HepG2 (cell line): ENCODE measurements around the gene ATP2A2. TPM values are rescaled to one million over a fixed set of nuclear protein-coding genes. Genes with fewer than 3 reads are reported as not detected.
A peak's percentile ranks its signal among the peaks of the same experiment; 100 is the strongest.

Source experiments
- CBX5 ChIP-seq: sonication (generic); formaldehyde crosslinking; IDR thresholded peaks from 2 replicates; pipeline ENCODE4 v1.4.0; 2020; ENCODE audit warnings: missing genetic modification reagents, borderline replicate concordance
- E2F2 ChIP-seq: sonication (generic); formaldehyde crosslinking; IDR thresholded peaks from 2 replicates; pipeline ENCODE4 v1.4.0; 2020; ENCODE audit warnings: missing genetic modification reagents, borderline replicate concordance
- ELF1 ChIP-seq: sonication (generic); formaldehyde crosslinking; IDR thresholded peaks from 2 replicates; pipeline ENCODE4 v1.4.0; 2020; ENCODE audit warnings: missing genetic modification reagents
- ELF4 ChIP-seq: sonication (generic); formaldehyde crosslinking; IDR thresholded peaks from 2 replicates; pipeline ENCODE4 v1.5.0; 2020; ENCODE audit warnings: missing genetic modification reagents, mild to moderate bottlenecking, moderate library complexity, borderline replicate concordance
- ETV5 ChIP-seq: IDR thresholded peaks from 2 replicates; pipeline ENCODE4 v1.6.1; 2018; ENCODE audit warnings: missing biosample characterization, missing genetic modification reagents, inconsistent platforms, borderline replicate concordance
- EZH2 ChIP-seq: conservative IDR thresholded peaks from 2 replicates; pipeline ENCODE4 v1.6.1; 2012; ENCODE audit warnings: mild to moderate bottlenecking, low read depth, low read length, moderate library complexity
- FOXC1 ChIP-seq: sonication (generic); formaldehyde crosslinking; IDR thresholded peaks from 2 replicates; pipeline ENCODE4 v1.8.0; 2022; ENCODE audit warnings: mild to moderate bottlenecking, missing genetic modification reagents, borderline replicate concordance
- GATAD2A ChIP-seq: IDR thresholded peaks from 2 replicates; pipeline ENCODE4 v1.6.1; 2016
- GTF3A ChIP-seq: sonication (generic); formaldehyde crosslinking; conservative IDR thresholded peaks from 2 replicates; pipeline ENCODE4 v1.4.0; 2020; ENCODE audit warnings: mild to moderate bottlenecking, missing genetic modification reagents
- GZF1 ChIP-seq: sonication (generic); formaldehyde crosslinking; IDR thresholded peaks from 2 replicates; pipeline ENCODE4 v1.5.1; 2020; ENCODE audit warnings: mild to moderate bottlenecking, missing genetic modification reagents
- KDM5B ChIP-seq: sonication (generic); formaldehyde crosslinking; IDR thresholded peaks from 2 replicates; pipeline ENCODE4 v1.4.0; 2020; ENCODE audit warnings: missing genetic modification reagents, mild to moderate bottlenecking, borderline replicate concordance
- MEIS2 ChIP-seq: sonication (generic); formaldehyde crosslinking; IDR thresholded peaks from 2 replicates; pipeline ENCODE4 v1.9.0; 2021; ENCODE audit warnings: mild to moderate bottlenecking, missing genetic modification reagents
- MXI1 ChIP-seq: IDR thresholded peaks from 3 replicates; pipeline ENCODE4 v1.6.1; 2012; ENCODE audit warnings: low read depth, low read length, inconsistent platforms, borderline replicate concordance
- RFX3 ChIP-seq: IDR thresholded peaks from 2 replicates; pipeline ENCODE4 v1.6.1; 2016; ENCODE audit warnings: missing biosample characterization, missing genetic modification reagents
- RXRA ChIP-seq: sonication (generic); formaldehyde crosslinking; IDR thresholded peaks from 2 replicates; pipeline ENCODE4 v1.5.1; 2020; ENCODE audit warnings: missing genetic modification reagents
- SOX5 ChIP-seq: IDR thresholded peaks from 2 replicates; pipeline ENCODE4 v1.6.1; 2016; ENCODE audit warnings: borderline replicate concordance
- ZBTB7A ChIP-seq: sonication (generic); formaldehyde crosslinking; IDR thresholded peaks from 2 replicates; pipeline ENCODE4 v1.8.0; 2022; ENCODE audit warnings: mild to moderate bottlenecking, missing genetic modification reagents
- ZKSCAN1 ChIP-seq: fragments of 150-350 bp; IDR thresholded peaks from 2 replicates; pipeline ENCODE4 v1.6.1; 2014; ENCODE audit warnings: low read length
- ZNF430 ChIP-seq: sonication (generic); formaldehyde crosslinking; IDR thresholded peaks from 2 replicates; pipeline ENCODE4 v1.9.0; 2021; ENCODE audit warnings: mild to moderate bottlenecking, missing genetic modification reagents
- ZNF546 ChIP-seq: sonication (generic); formaldehyde crosslinking; conservative IDR thresholded peaks from 2 replicates; pipeline ENCODE4 v1.8.1; 2023; ENCODE audit warnings: mild to moderate bottlenecking, missing genetic modification reagents
- ZNF761 ChIP-seq: sonication (generic); formaldehyde crosslinking; conservative IDR thresholded peaks from 2 replicates; pipeline ENCODE4 v1.4.0; 2020; ENCODE audit warnings: mild to moderate bottlenecking, missing genetic modification reagents
- ZNF776 ChIP-seq: sonication (generic); formaldehyde crosslinking; IDR thresholded peaks from 2 replicates; pipeline ENCODE4 v1.4.0; 2020; ENCODE audit warnings: mild to moderate bottlenecking, missing genetic modification reagents
- ZNF83 ChIP-seq: sonication (generic); formaldehyde crosslinking; IDR thresholded peaks from 2 replicates; pipeline ENCODE4 v1.4.0; 2020; ENCODE audit warnings: missing genetic modification reagents, mild to moderate bottlenecking, borderline replicate concordance
- polyA plus RNA-seq, 8 experiments: library from polyadenylated mRNA; depleted of rRNA in 3 of 8; stranded (reverse) in 7 of 8; unstranded in 1 of 8; fragments of >200 nt; fragmentation: Illumina TruSeq in 4 of 8; extraction: Trizol in 4 of 8; gene quantifications; 2 replicates each; pipeline versions ENCODE4 v1.2.1 to v1.2.3, GENCODE V29; 2011 to 2016; ENCODE audit warnings: low read depth in 4 of 8, missing spikeins in 1 of 8, mixed read lengths in 1 of 8; ENCODE audit not compliant: insufficient read depth in 1 of 8
- total RNA-seq, 5 experiments: library from RNA; depleted of rRNA; stranded (reverse); fragments of >200 nt; fragmentation: Illumina TruSeq; extraction: Trizol; gene quantifications; 2 replicates each; pipeline ENCODE4 v1.2.3, GENCODE V29; 2016; ENCODE audit warnings: low read depth in 1 of 5
- TF ChIP-seq, protein P1 (sequence below): sonication (generic); formaldehyde crosslinking; IDR thresholded peaks from 2 replicates; pipeline ENCODE4 v1.4.0; 2020; ENCODE audit warnings: missing genetic modification reagents, borderline replicate concordance
- TF ChIP-seq, protein P2 (sequence below): sonication (generic); formaldehyde crosslinking; conservative IDR thresholded peaks from 2 replicates; pipeline ENCODE4 v1.8.0; 2022; ENCODE audit warnings: low read depth, missing genetic modification reagents

Gene ATP2A2
- total and polyA plus RNA-seq, 2 of the 13 experiments (the other 11 are each of a cell fraction or from before 2014, with no cell fraction given): 35.4 to 85.5 TPM

- TF ChIP-seq ZNF776 (CRISPR knock-in tag): no peak; the same call in 1 of the 2 replicates
- TF ChIP-seq KDM5B: peak; percentile 72; the same call in 1 of the 2 replicates
- no peak for TF ChIP-seq ZNF546 (CRISPR knock-in tag)
- TF ChIP-seq GZF1: peak; percentile 45; the same call in 1 of the 2 replicates
- 0 out of 2 replicates have a peak, but pooled peaks have one; percentile 21 for TF ChIP-seq MEIS2 (CRISPR knock-in tag)
- no peak for TF ChIP-seq ZKSCAN1
- no peak for TF ChIP-seq RFX3 (CRISPR knock-in tag)
- TF ChIP-seq CBX5 (CRISPR knock-in tag): no peak
- TF ChIP-seq EZH2: no peak
- no peak for TF ChIP-seq SOX5
- no peak for TF ChIP-seq ZNF83 (CRISPR knock-in tag)
- TF ChIP-seq ELF4: no peak
- TF ChIP-seq ETV5: 0 out of 2 replicates have a peak, but pooled peaks have one; percentile 5
- TF ChIP-seq ELF1 (CRISPR knock-in tag): 0 out of 2 replicates have a peak, but pooled peaks have one; percentile 24
- peak; percentile 69; the same call in 1 of the 3 replicates for TF ChIP-seq MXI1
- TF ChIP-seq, protein P1, sequence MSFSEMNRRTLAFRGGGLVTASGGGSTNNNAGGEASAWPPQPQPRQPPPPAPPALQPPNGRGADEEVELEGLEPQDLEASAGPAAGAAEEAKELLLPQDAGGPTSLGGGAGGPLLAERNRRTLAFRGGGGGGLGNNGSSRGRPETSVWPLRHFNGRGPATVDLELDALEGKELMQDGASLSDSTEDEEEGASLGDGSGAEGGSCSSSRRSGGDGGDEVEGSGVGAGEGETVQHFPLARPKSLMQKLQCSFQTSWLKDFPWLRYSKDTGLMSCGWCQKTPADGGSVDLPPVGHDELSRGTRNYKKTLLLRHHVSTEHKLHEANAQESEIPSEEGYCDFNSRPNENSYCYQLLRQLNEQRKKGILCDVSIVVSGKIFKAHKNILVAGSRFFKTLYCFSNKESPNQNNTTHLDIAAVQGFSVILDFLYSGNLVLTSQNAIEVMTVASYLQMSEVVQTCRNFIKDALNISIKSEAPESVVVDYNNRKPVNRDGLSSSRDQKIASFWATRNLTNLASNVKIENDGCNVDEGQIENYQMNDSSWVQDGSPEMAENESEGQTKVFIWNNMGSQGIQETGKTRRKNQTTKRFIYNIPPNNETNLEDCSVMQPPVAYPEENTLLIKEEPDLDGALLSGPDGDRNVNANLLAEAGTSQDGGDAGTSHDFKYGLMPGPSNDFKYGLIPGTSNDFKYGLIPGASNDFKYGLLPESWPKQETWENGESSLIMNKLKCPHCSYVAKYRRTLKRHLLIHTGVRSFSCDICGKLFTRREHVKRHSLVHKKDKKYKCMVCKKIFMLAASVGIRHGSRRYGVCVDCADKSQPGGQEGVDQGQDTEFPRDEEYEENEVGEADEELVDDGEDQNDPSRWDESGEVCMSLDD (CRISPR knock-in tag): peak; percentile 53; the same call in 1 of the 2 replicates
- peak; percentile 70; the same call in 1 of the 2 replicates for TF ChIP-seq FOXC1 (CRISPR knock-in tag)
- TF ChIP-seq RXRA (CRISPR knock-in tag): peak; percentile 44; the same call in 1 of the 2 replicates
- no peak for TF ChIP-seq E2F2
- no peak for TF ChIP-seq GTF3A
- TF ChIP-seq ZBTB7A (CRISPR knock-in tag): 0 out of 2 replicates have a peak, but pooled peaks have one; percentile 48
- TF ChIP-seq GATAD2A (CRISPR knock-in tag): peak; percentile 38; the same call in 1 of the 2 replicates
- TF ChIP-seq ZNF761 (CRISPR knock-in tag): peak; percentile 11; the same call in 1 of the 2 replicates
- TF ChIP-seq, protein P2, sequence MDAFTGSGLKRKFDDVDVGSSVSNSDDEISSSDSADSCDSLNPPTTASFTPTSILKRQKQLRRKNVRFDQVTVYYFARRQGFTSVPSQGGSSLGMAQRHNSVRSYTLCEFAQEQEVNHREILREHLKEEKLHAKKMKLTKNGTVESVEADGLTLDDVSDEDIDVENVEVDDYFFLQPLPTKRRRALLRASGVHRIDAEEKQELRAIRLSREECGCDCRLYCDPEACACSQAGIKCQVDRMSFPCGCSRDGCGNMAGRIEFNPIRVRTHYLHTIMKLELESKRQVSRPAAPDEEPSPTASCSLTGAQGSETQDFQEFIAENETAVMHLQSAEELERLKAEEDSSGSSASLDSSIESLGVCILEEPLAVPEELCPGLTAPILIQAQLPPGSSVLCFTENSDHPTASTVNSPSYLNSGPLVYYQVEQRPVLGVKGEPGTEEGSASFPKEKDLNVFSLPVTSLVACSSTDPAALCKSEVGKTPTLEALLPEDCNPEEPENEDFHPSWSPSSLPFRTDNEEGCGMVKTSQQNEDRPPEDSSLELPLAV: no peak
- peak; percentile 51; the same call in 1 of the 2 replicates for TF ChIP-seq ZNF430
Measured at GRCh38 chr12:110280779-110281548, at the start of gene ATP2A2 (continued).
